NCI-H187 (cell line): ENCODE measurements around the gene GPHN.

ENCODE experiments used
- DNase-seq, 2 experiments: peaks; one replicate each; lab custom pipeline; 2025; lab: John Stamatoyannopoulos, UW

Gene GPHN

GRCh38 chr14:66507722-66508546, at the start of gene GPHN:
Gene GPHN, plus strand, starts transcription at chr14:66508147.
- DNase-seq = peak; percentile 97 to 98

GRCh38 chr14:66459603-66460002, 48.3 kb upstream of the GPHN start:
- no peak for DNase-seq

GRCh38 chr14:66464261-66464660, 43.7 kb upstream of the GPHN start:
- no peak for DNase-seq

- no peak for DNase-seq
Measured at GRCh38 chr14:66468778-66469367, 39.1 kb upstream of the GPHN start.

- DNase-seq = no peak
Measured at GRCh38 chr14:66471584-66471983, 36.4 kb upstream of the GPHN start.

- no peak for DNase-seq
Measured at GRCh38 chr14:66472251-66472650, 35.7 kb upstream of the GPHN start.

- DNase-seq = no peak
Measured at GRCh38 chr14:66473223-66473622, 34.7 kb upstream of the GPHN start.

- no peak for DNase-seq
Measured at GRCh38 chr14:66476964-66477363, 31.0 kb upstream of the GPHN start.

GRCh38 chr14:66477567-66477966, 30.4 kb upstream of the GPHN start:
- DNase-seq = no peak

GRCh38 chr14:66482873-66483272, 25.1 kb upstream of the GPHN start:
- DNase-seq = no peak

GRCh38 chr14:66483322-66483721, 24.6 kb upstream of the GPHN start:
- DNase-seq = no peak

GRCh38 chr14:66485029-66485428, 22.9 kb upstream of the GPHN start:
- no peak for DNase-seq

- DNase-seq = no peak
Measured at GRCh38 chr14:66485910-66486421, 22.0 kb upstream of the GPHN start, which contains the start of gene CCDC196. Gene CCDC196, plus strand, starts transcription at chr14:66486371. Its CDS starts 132 bp downstream, at chr14:66486503.

GRCh38 chr14:66487164-66487563, 20.8 kb upstream of the GPHN start:
- DNase-seq = no peak

- no peak for DNase-seq
Measured at GRCh38 chr14:66490143-66491111, 17.5 kb upstream of the GPHN start.

GRCh38 chr14:66493750-66494149, 14.2 kb upstream of the GPHN start:
- no peak for DNase-seq

GRCh38 chr14:66495218-66496098, 12.5 kb upstream of the GPHN start:
- peak in 1 of 2 experiments; percentile 21 for DNase-seq

- no peak for DNase-seq
Measured at GRCh38 chr14:66496188-66496807, 11.6 kb upstream of the GPHN start.

- DNase-seq = no peak
Measured at GRCh38 chr14:66496911-66497310, 11.0 kb upstream of the GPHN start.

- DNase-seq = no peak
Measured at GRCh38 chr14:66498311-66498710, 9.6 kb upstream of the GPHN start.

GRCh38 chr14:66501592-66501991, 6.4 kb upstream of the GPHN start:
- DNase-seq = no peak
